ENCODE measurements around the gene MNX1. TPM values are rescaled to one million over a fixed set of nuclear protein-coding genes. Genes with fewer than 3 reads are reported as not detected.

Gene MNX1
- total and polyA plus RNA-seq, 10 of the 15 experiments (the other 5 are each of a cell fraction or from before 2014, with no cell fraction given), result 0.22 to 2.7 (median 1.3) TPM; not detected in 1

- TF ChIP-seq, protein P1, sequence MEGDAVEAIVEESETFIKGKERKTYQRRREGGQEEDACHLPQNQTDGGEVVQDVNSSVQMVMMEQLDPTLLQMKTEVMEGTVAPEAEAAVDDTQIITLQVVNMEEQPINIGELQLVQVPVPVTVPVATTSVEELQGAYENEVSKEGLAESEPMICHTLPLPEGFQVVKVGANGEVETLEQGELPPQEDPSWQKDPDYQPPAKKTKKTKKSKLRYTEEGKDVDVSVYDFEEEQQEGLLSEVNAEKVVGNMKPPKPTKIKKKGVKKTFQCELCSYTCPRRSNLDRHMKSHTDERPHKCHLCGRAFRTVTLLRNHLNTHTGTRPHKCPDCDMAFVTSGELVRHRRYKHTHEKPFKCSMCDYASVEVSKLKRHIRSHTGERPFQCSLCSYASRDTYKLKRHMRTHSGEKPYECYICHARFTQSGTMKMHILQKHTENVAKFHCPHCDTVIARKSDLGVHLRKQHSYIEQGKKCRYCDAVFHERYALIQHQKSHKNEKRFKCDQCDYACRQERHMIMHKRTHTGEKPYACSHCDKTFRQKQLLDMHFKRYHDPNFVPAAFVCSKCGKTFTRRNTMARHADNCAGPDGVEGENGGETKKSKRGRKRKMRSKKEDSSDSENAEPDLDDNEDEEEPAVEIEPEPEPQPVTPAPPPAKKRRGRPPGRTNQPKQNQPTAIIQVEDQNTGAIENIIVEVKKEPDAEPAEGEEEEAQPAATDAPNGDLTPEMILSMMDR (IDR thresholded peaks at IDR 0.05 in 2 of 3, conservative IDR thresholded peaks at IDR 0.05 in 1 of 3; ENCODE audit: control insufficient read depth in 2 of 3, extremely low read depth in 1 of 3, insufficient read depth in 1 of 3, low read depth in 3 of 3, low read length in 3 of 3), result no peak
- TF ChIP-seq EGR1 (IDR thresholded peaks at IDR 0.05; ENCODE audit: borderline replicate concordance in 1 of 2, low read depth in 2 of 2, low read length in 2 of 2), result no peak
- no peak for TF ChIP-seq SPI1 (IDR thresholded peaks at IDR 0.05; ENCODE audit: borderline replicate concordance, insufficient read depth, low read depth, low read length)
- no peak for TF ChIP-seq SMARCA5 (IDR thresholded peaks at IDR 0.05)
- no peak for TF ChIP-seq RBBP5 (conservative IDR thresholded peaks at IDR 0.05)
Measured at GRCh38 chr7:157058701-157059100, 48.2 kb upstream of the MNX1 start (continued).

DNA sequence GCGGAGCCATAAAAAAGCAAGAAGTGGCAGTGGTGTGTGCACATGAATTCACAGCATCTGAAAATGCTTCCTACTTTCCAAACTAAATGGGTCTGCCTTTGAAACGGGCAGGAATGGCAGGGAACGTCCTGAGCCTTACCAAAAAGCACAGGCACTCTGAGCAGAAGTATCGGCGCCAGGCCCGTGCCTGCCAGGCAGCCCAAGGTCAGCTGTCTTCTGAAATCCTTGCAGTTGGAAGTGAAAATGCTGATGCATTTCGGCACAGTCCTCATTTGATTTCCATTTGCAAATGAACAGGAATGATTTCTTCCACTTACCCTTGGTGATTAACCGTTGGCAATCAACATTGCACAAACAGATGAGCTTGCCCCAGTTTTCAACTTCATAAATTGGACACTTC lies 47.6 kb upstream of the MNX1 start:
- CTCF ChIA-PET, result no interaction called here
- TF ChIP-seq YBX1 (IDR thresholded peaks at IDR 0.05) (no peak), IRF4 (IDR thresholded peaks at IDR 0.05; ENCODE audit: low read depth, low read length) (no peak), BCL11A (IDR thresholded peaks at IDR 0.05; ENCODE audit: low read depth, low read length) (no peak), SIN3A (IDR thresholded peaks at IDR 0.05; ENCODE audit: low read depth, low read length) (no peak), ZBTB4 (CRISPR knock-in tag; IDR thresholded peaks at IDR 0.05) (no peak), ZNF217 (IDR thresholded peaks at IDR 0.05) (no peak), NRF1 (conservative IDR thresholded peaks at IDR 0.05; ENCODE audit: low read depth, low read length) (no peak), ZSCAN29 (IDR thresholded peaks at IDR 0.05) (no peak), JUND (IDR thresholded peaks at IDR 0.05; ENCODE audit: low read depth, low read length) (no peak), NR2C1 (IDR thresholded peaks at IDR 0.05) (no peak)
- TF ChIP-seq, protein P2, sequence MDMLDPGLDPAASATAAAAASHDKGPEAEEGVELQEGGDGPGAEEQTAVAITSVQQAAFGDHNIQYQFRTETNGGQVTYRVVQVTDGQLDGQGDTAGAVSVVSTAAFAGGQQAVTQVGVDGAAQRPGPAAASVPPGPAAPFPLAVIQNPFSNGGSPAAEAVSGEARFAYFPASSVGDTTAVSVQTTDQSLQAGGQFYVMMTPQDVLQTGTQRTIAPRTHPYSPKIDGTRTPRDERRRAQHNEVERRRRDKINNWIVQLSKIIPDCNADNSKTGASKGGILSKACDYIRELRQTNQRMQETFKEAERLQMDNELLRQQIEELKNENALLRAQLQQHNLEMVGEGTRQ (IDR thresholded peaks at IDR 0.05; ENCODE audit: borderline replicate concordance, low read depth, low read length), result no peak
- TF ChIP-seq, protein P1 (IDR thresholded peaks at IDR 0.05 in 2 of 3, conservative IDR thresholded peaks at IDR 0.05 in 1 of 3; ENCODE audit: control insufficient read depth in 2 of 3, extremely low read depth in 1 of 3, insufficient read depth in 1 of 3, low read depth in 3 of 3, low read length in 3 of 3), result no peak

More for the DNA sequence above, 47.6 kb upstream of the MNX1 start:
- no peak overlapping the region for H3K4me3 ChIP-seq
- ChIA-PET SMC1A (ENCODE audit: uncharacterized antibody, unreplicated experiment) (no interaction called here), POLR2A (no interaction called here), RAD21 (ENCODE audit: unreplicated experiment) (no interaction called here)
- no peaks in the 10 kb centered on the region; the same call in 2 of the 3 replicates for H3K9me3 ChIP-seq (replicated peaks; ENCODE audit: control insufficient read depth, insufficient read depth, low read length)
- BruUV-seq (replicated peaks), result no TSS peak
- no peak overlapping the region for H2AFZ ChIP-seq (ENCODE audit: control insufficient read depth, low read depth, low read length)
- no peak for FAIRE-seq
- WGBS (ENCODE audit: insufficient coverage, insufficient replicate concordance, low lambda C conversion rate, missing lambda C conversion rate), result 35% methylated on average over 8 of the region's 8 CpGs
- no peak for ATAC-seq
- no peaks in the 10 kb centered on the region for H3K27me3 ChIP-seq (replicated peaks in 1 of 2; ENCODE audit: control insufficient read depth in 2 of 2, insufficient read depth in 2 of 2, low read length in 1 of 2)
- no peak for DNase-seq (ENCODE audit: low read depth, low spot score)
- H3K4me1 ChIP-seq (ENCODE audit: control insufficient read depth, insufficient read depth, low read length), result no peaks in the 10 kb centered on the region
- no peaks in the 10 kb centered on the region for H3K79me2 ChIP-seq (ENCODE audit: control insufficient read depth, insufficient read depth, low read length)
- H4K20me1 ChIP-seq (ENCODE audit: control insufficient read depth, insufficient read depth), result no peaks in the 10 kb centered on the region
- H3K9ac ChIP-seq (ENCODE audit: control insufficient read depth, insufficient read depth, low read length), result no peak overlapping the region
- intact Hi-C loops (cut with micrococcal nuclease; ENCODE audit: unreplicated experiment) (no loop called here), in situ Hi-C loops (cut with MboI) (no loop called here)
- H3K27ac ChIP-seq (ENCODE audit: control insufficient read depth, insufficient read depth), result no peak overlapping the region
- no peak overlapping the region for H3K4me2 ChIP-seq (ENCODE audit: control insufficient read depth, insufficient read depth)
- H3K36me3 ChIP-seq (ENCODE audit: control insufficient read depth in 2 of 2, insufficient read depth in 2 of 2, low read length in 1 of 2), result no peaks in the 10 kb centered on the region
